ENCODE results near the gene TENM4.
A peak's percentile ranks its signal among the peaks of the same experiment; 100 is the strongest.

The TENM4 gene

GRCh38 chr11:79206951-79207350 is 233.9 kb downstream of the TENM4 start:
- H3K4me3 ChIP-seq (ENCODE audit: low read depth, low read length) = no peak overlapping the region
- no peak for DNase-seq
- in situ Hi-C loops (cut with HindIII; ENCODE audit: low pct_ligation_motif_present, low sequenced_read_pairs) = no loop called here
- H3K36me3 ChIP-seq (replicated peaks) = no peaks in the 10 kb centered on the region
- TF ChIP-seq CTCF (IDR thresholded peaks at IDR 0.05; ENCODE audit: low read depth, low read length, missing control alignments) = peak; percentile 15
- H3K27me3 ChIP-seq (replicated peaks) = no peaks in the 10 kb centered on the region
- no peak overlapping the region for H3K27ac ChIP-seq

GRCh38 chr11:79205786-79206185 is 235.0 kb downstream of the TENM4 start:
- H3K4me3 ChIP-seq (ENCODE audit: low read depth, low read length) = no peak overlapping the region
- in situ Hi-C loops (cut with HindIII; ENCODE audit: low pct_ligation_motif_present, low sequenced_read_pairs) = no loop called here
- no peak for TF ChIP-seq CTCF (IDR thresholded peaks at IDR 0.05; ENCODE audit: low read depth, low read length, missing control alignments)

GRCh38 chr11:79201677-79202347 is 239.0 kb downstream of the TENM4 start:
- no peak for DNase-seq
- Histone ChIP-seq H3K4me3 (ENCODE audit: low read depth, low read length) (no peak overlapping the region), H3K27me3 (replicated peaks) (no peaks in the 10 kb centered on the region), H3K27ac (no peak overlapping the region), H3K36me3 (replicated peaks) (no peaks in the 10 kb centered on the region)
- in situ Hi-C loops (cut with HindIII; ENCODE audit: low pct_ligation_motif_present, low sequenced_read_pairs) = no loop called here
- TF ChIP-seq CTCF (IDR thresholded peaks at IDR 0.05; ENCODE audit: low read depth, low read length, missing control alignments) = no peak

More at GRCh38 chr11:79205786-79206185, 235.0 kb downstream of the TENM4 start:
- no peak for DNase-seq
- Histone ChIP-seq H3K27ac (no peak overlapping the region), H3K27me3 (replicated peaks) (no peaks in the 10 kb centered on the region), H3K36me3 (replicated peaks) (no peaks in the 10 kb centered on the region)

- Histone ChIP-seq H3K27me3 (replicated peaks) (no peaks in the 10 kb centered on the region), H3K36me3 (replicated peaks) (no peaks in the 10 kb centered on the region), H3K27ac (no peak overlapping the region), H3K4me3 (ENCODE audit: low read depth, low read length) (no peak overlapping the region)
- no peak for DNase-seq
- no peak for TF ChIP-seq CTCF (IDR thresholded peaks at IDR 0.05; ENCODE audit: low read depth, low read length, missing control alignments)
- in situ Hi-C loops (cut with HindIII; ENCODE audit: low pct_ligation_motif_present, low sequenced_read_pairs) = no loop called here
Measured at GRCh38 chr11:79200398-79201070, 240.3 kb downstream of the TENM4 start.

- no peak for DNase-seq
- in situ Hi-C loops (cut with HindIII; ENCODE audit: low pct_ligation_motif_present, low sequenced_read_pairs) = no loop called here
- no peaks in the 10 kb centered on the region for H3K36me3 ChIP-seq (replicated peaks)
- no peak for TF ChIP-seq CTCF (IDR thresholded peaks at IDR 0.05; ENCODE audit: low read depth, low read length, missing control alignments)
- H3K4me3 ChIP-seq (ENCODE audit: low read depth, low read length) = no peak overlapping the region
- no peaks in the 10 kb centered on the region for H3K27me3 ChIP-seq (replicated peaks)
- H3K27ac ChIP-seq = no peak overlapping the region
Measured at GRCh38 chr11:79199729-79200354, 241.0 kb downstream of the TENM4 start.

Data from brain microvascular endothelial cell (primary cell).